H9 (cell line): ENCODE results near the gene CD180. TPM values are rescaled to one million over a fixed set of nuclear protein-coding genes. Genes with fewer than 3 reads are reported as not detected.

ENCODE experiments used
- DNase-seq: peaks from one replicate; pipeline ENCODE4 v3.0.0-alpha.2; 2017
- H2AFZ ChIP-seq: one replicate; pipeline ENCODE4 v1.6.1; 2013; ENCODE audit warnings: mild to moderate bottlenecking, low read length, control low read depth, moderate library complexity
- H2AK5ac ChIP-seq: 2 replicates; pipeline ENCODE4 v1.6.1; 2013; ENCODE audit warnings: low read length, control low read depth, mixed read lengths; ENCODE audit not compliant: insufficient read length
- H2BK120ac ChIP-seq: one replicate; pipeline ENCODE4 v1.6.1; 2013; ENCODE audit warnings: low read depth, mild to moderate bottlenecking, low read length, control low read depth, inconsistent platforms; ENCODE audit not compliant: poor library complexity, severe bottlenecking
- H2BK12ac ChIP-seq: 2 replicates; pipeline ENCODE4 v1.6.1; 2013; ENCODE audit warnings: low read length, control low read depth, mixed read lengths, low read depth; ENCODE audit not compliant: insufficient read length
- H2BK15ac ChIP-seq: 2 replicates; pipeline ENCODE4 v1.6.1; 2013; ENCODE audit warnings: low read depth, low read length, control low read depth
- H2BK20ac ChIP-seq: one replicate; pipeline ENCODE4 v1.6.1; 2013; ENCODE audit warnings: low read depth, mild to moderate bottlenecking, low read length, control low read depth, inconsistent platforms; ENCODE audit not compliant: poor library complexity, severe bottlenecking
- H2BK5ac ChIP-seq: 2 replicates; pipeline ENCODE4 v1.6.1; 2013; ENCODE audit warnings: low read length, control low read depth, mixed read lengths; ENCODE audit not compliant: insufficient read length
- H3K14ac ChIP-seq: 2 replicates; pipeline ENCODE4 v1.6.1; 2013; ENCODE audit warnings: low read length, control low read depth; ENCODE audit not compliant: insufficient read depth
- H3K18ac ChIP-seq: 2 replicates; pipeline ENCODE4 v1.6.1; 2013; ENCODE audit warnings: low read depth, mild to moderate bottlenecking, mixed read lengths, low read length, control low read depth; ENCODE audit not compliant: insufficient read length
- H3K23ac ChIP-seq: 2 replicates; pipeline ENCODE4 v1.6.1; 2013; ENCODE audit warnings: low read length, control low read depth, mixed read lengths, low read depth; ENCODE audit not compliant: insufficient read length
- H3K23me2 ChIP-seq: 2 replicates; pipeline ENCODE4 v1.6.1; 2013; ENCODE audit warnings: low read depth, mild to moderate bottlenecking, mixed read lengths, low read length, control low read depth; ENCODE audit not compliant: insufficient read length, poor library complexity, severe bottlenecking
- H3K27ac ChIP-seq: 2 replicates; pipeline ENCODE4 v1.5.1; 2013; ENCODE audit warnings: low read length, control low read depth, mixed read lengths, low read depth; ENCODE audit not compliant: insufficient read length
- H3K27me3 ChIP-seq: 2 replicates; pipeline ENCODE4 v1.6.1; 2013; ENCODE audit warnings: low read length, control low read depth, inconsistent platforms; ENCODE audit not compliant: insufficient read depth
- H3K4ac ChIP-seq: 2 replicates; pipeline ENCODE4 v1.6.1; 2013; ENCODE audit warnings: low read depth, mild to moderate bottlenecking, control low read depth, inconsistent platforms, low read length, moderate library complexity
- H3K4me1 ChIP-seq: 2 replicates; pipeline ENCODE4 v1.6.1; 2013; ENCODE audit warnings: low read length, control low read depth, inconsistent platforms; ENCODE audit not compliant: insufficient read depth
- H3K4me2 ChIP-seq: 2 replicates; pipeline ENCODE4 v1.6.1; 2013; ENCODE audit warnings: low read length, control low read depth, mixed read lengths; ENCODE audit not compliant: insufficient read length, insufficient read depth
- H3K56ac ChIP-seq: 2 replicates; pipeline ENCODE4 v1.6.1; 2013; ENCODE audit warnings: low read depth, mild to moderate bottlenecking, mixed read lengths, low read length, control low read depth; ENCODE audit not compliant: insufficient read length
- H3K79me1 ChIP-seq: 2 replicates; pipeline ENCODE4 v1.6.1; 2013; ENCODE audit warnings: low read depth, mild to moderate bottlenecking, moderate library complexity, low read length, control low read depth, inconsistent platforms; ENCODE audit not compliant: insufficient read depth, poor library complexity, severe bottlenecking
- H3K79me2 ChIP-seq: 2 replicates; pipeline ENCODE4 v1.6.1; 2013; ENCODE audit warnings: low read length, control low read depth, inconsistent platforms; ENCODE audit not compliant: insufficient read depth
- H3K9ac ChIP-seq: 2 replicates; pipeline ENCODE4 v1.6.1; 2013; ENCODE audit warnings: low read length, control low read depth, mixed read lengths; ENCODE audit not compliant: insufficient read length; ENCODE audit errors: extremely low read depth
- H3K9me3 ChIP-seq: one replicate; pipeline ENCODE4 v1.6.1; 2013; ENCODE audit warnings: low read depth, low read length, inconsistent platforms; ENCODE audit not compliant: control insufficient read depth
- H3T11ph ChIP-seq: one replicate; pipeline ENCODE4 v1.6.1; 2013; ENCODE audit warnings: mild to moderate bottlenecking, low read length, control low read depth, inconsistent platforms
- H4K20me1 ChIP-seq: one replicate; pipeline ENCODE4 v1.6.1; 2013; ENCODE audit not compliant: control insufficient read depth, insufficient read length, insufficient read depth
- H4K5ac ChIP-seq: 2 replicates; pipeline ENCODE4 v1.6.1; 2013; ENCODE audit warnings: low read depth, mild to moderate bottlenecking, mixed read lengths, low read length, control low read depth; ENCODE audit not compliant: insufficient read length
- H4K8ac ChIP-seq: replicated peaks from 2 replicates; pipeline ENCODE4 v1.6.1; 2013; ENCODE audit warnings: low read length, control low read depth, mixed read lengths, low read depth; ENCODE audit not compliant: insufficient read length
- H4K91ac ChIP-seq: 2 replicates; pipeline ENCODE4 v1.6.1; 2013; ENCODE audit warnings: low read depth, mild to moderate bottlenecking, moderate library complexity, mixed read lengths, low read length, control low read depth; ENCODE audit not compliant: insufficient read length
- H3K27ac Mint-ChIP-seq, 3 experiments: 2 replicates in 2 of 3; 3 replicates in 1 of 3; pipeline ENCODE4 v1.8.0; 2020 to 2021; ENCODE audit warnings: mixed read lengths in 3 of 3, mild to moderate bottlenecking in 1 of 3, moderate library complexity in 1 of 3
- H3K27me3 Mint-ChIP-seq: 2 replicates; pipeline ENCODE4 v1.8.0; 2021; ENCODE audit warnings: low read depth, mild to moderate bottlenecking, moderate library complexity, mixed read lengths
- H3K36me3 Mint-ChIP-seq, 3 experiments: 2 replicates in 2 of 3; 3 replicates in 1 of 3; pipeline ENCODE4 v1.8.0; 2020 to 2021; ENCODE audit warnings: low read depth in 3 of 3, mixed read lengths in 3 of 3; ENCODE audit not compliant: insufficient read depth in 1 of 3
- H3K4me1 Mint-ChIP-seq, 2 experiments: 2 replicates each; pipeline ENCODE4 v1.8.0; 2020; ENCODE audit warnings: mixed read lengths in 2 of 2
- H3K4me3 Mint-ChIP-seq, 2 experiments: 2 replicates in 1 of 2; 3 replicates in 1 of 2; pipeline ENCODE4 v1.8.0; 2020 to 2021; ENCODE audit warnings: mild to moderate bottlenecking in 2 of 2, mixed read lengths in 2 of 2, moderate library complexity in 1 of 2
- H3K9me3 Mint-ChIP-seq, 2 experiments: 2 replicates in 1 of 2; 3 replicates in 1 of 2; pipeline ENCODE4 v1.8.0; 2020; ENCODE audit warnings: mild to moderate bottlenecking in 2 of 2, mixed read lengths in 2 of 2, moderate library complexity in 1 of 2
- CTCF ChIP-seq: fragments of 200-600 bp; sonication (generic); conservative IDR thresholded peaks from 3 replicates; pipeline ENCODE4 v1.8.0; 2021; ENCODE audit warnings: antibody characterized with exemption, mild to moderate bottlenecking
- WGBS: extraction: QIAGEN DNeasy Blood & Tissue Kit; methylation state at CpG from one replicate; pipeline ENCODE4 v1.1.7; 2013; ENCODE audit warnings: missing lambda C conversion rate, low lambda C conversion rate, mixed read lengths; ENCODE audit not compliant: insufficient read length; ENCODE audit errors: extremely low coverage; 5-methylcytosine and 5-hydroxymethylcytosine counted together
- total RNA-seq: library from RNA; stranded (reverse); gene quantifications from 2 replicates; pipeline ENCODE4 v1.2.1, GENCODE V29; 2021

CD180 gene
- total RNA-seq, 1 experiment from 2014 or later, result not detected

GRCh38 chr5:67215519-67216471 lies 19.2 kb upstream of the CD180 start:
- no peak overlapping the region for H2AFZ ChIP-seq
- no peaks in the 10 kb centered on the region for H3K27me3 ChIP-seq
- no peaks in the 10 kb centered on the region for H3K36me3 Mint-ChIP-seq
- no peak overlapping the region for H2BK120ac ChIP-seq
- no peaks in the 10 kb centered on the region for H3K4me1 ChIP-seq
- H2BK5ac ChIP-seq, result no peak overlapping the region
- H3K9me3 Mint-ChIP-seq, result no peaks in the 10 kb centered on the region
- H3K23me2 ChIP-seq, result no peaks in the 10 kb centered on the region
- H4K8ac ChIP-seq, result no peak overlapping the region
- H3T11ph ChIP-seq, result no peak overlapping the region
- no peaks in the 10 kb centered on the region for H3K9me3 ChIP-seq
- H3K4me3 Mint-ChIP-seq, result no peak overlapping the region
- H3K27me3 Mint-ChIP-seq, result no peaks in the 10 kb centered on the region; the same call in 1 of the 2 replicates
- H3K79me1 ChIP-seq, result no peaks in the 10 kb centered on the region
- H3K18ac ChIP-seq, result no peak overlapping the region
- no peaks in the 10 kb centered on the region for H3K79me2 ChIP-seq
- no peak overlapping the region for H2AK5ac ChIP-seq
- H3K23ac ChIP-seq, result no peak overlapping the region
- H2BK15ac ChIP-seq, result no peak overlapping the region
- H3K56ac ChIP-seq, result no peak overlapping the region
- H2BK20ac ChIP-seq, result no peak overlapping the region
- H3K4me2 ChIP-seq, result no peak overlapping the region
- H4K91ac ChIP-seq, result no peak overlapping the region
- no CpG with 5 or more reads among the region's 19 CpGs for WGBS
- H3K4me1 Mint-ChIP-seq, result no peaks in the 10 kb centered on the region; a peak in 1 of 4 replicates
- H3K27ac ChIP-seq, result no peak overlapping the region
- no peaks in the 10 kb centered on the region for H4K20me1 ChIP-seq
- no peak overlapping the region for H3K4ac ChIP-seq
- TF ChIP-seq CTCF, result no peak
- H3K14ac ChIP-seq, result no peak overlapping the region; the same call in 1 of the 2 replicates
- H2BK12ac ChIP-seq, result no peak overlapping the region
- H3K9ac ChIP-seq, result no peak overlapping the region
- no peak overlapping the region for H4K5ac ChIP-seq
- DNase-seq, result no peak
- H3K27ac Mint-ChIP-seq, result peak overlapping the region in 1 of 3 experiments; percentile 66; a peak in 1 of 7 replicates
